Epithelial cell of esophagus (primary cell): ENCODE measurements around the gene FKRP.
"Not testable (repeated sequence)": the region's sequence is repeated elsewhere in the genome, so short reads cannot be mapped to it uniquely, and the experiment has no call there.

Source experiments
- DNase-seq: peaks from one replicate; pipeline ENCODE4 v3.0.0; 2010; ENCODE audit warnings: low read depth
- H3K4me3 ChIP-seq: 2 replicates; pipeline ENCODE4 v1.5.1; 2011; ENCODE audit warnings: mild to moderate bottlenecking, low read length, control low read depth
- CTCF ChIP-seq: IDR thresholded peaks from 2 replicates; pipeline ENCODE4 v1.5.1; 2011; ENCODE audit warnings: low read depth, mild to moderate bottlenecking, low read length, control low read depth, inconsistent platforms; ENCODE audit not compliant: insufficient read depth; ENCODE audit errors: missing control alignments

FKRP gene

DNA sequence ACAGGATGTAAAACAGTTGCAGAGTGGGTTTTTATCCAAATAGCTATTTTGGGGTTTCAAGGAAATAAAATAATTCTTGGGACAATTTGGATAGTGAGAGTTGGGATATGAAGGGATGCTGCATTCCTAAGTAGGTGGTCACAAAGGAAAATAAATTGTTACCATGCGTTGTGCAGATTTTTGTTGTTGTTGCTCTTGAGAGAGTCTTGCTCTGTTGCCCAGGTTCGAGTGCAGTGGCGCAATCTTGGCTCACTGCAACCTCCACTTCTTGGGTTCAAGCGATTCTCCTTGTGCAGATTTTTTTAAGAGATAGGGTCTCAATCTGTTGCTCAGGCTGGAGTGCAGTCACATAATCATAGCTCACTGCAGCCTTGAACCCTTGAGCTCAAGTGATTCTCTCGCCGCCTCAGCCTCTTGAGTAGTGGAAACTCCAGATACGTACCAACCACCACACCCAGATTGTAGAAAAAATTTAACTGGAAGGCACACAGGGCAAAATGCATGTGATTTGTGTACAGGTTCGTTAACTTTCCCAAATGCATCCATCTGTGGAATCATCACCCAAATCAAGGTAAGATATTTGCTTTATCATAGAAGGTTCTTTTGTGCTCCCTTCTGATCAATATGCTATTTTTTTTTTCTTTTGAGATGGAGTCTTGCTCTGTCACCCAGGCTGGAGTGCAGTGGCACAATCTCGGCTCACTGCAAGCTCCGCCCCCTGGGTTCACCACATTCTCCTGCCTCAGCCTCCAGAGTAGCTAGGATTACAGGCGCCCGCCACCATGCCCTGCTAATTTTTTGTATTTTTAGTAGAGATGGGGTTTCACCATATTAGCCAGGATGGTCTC is 26.5 kb downstream of the FKRP start:
- TF ChIP-seq CTCF, result no peak
- no peak for DNase-seq
- no peak overlapping the region for H3K4me3 ChIP-seq

DNA sequence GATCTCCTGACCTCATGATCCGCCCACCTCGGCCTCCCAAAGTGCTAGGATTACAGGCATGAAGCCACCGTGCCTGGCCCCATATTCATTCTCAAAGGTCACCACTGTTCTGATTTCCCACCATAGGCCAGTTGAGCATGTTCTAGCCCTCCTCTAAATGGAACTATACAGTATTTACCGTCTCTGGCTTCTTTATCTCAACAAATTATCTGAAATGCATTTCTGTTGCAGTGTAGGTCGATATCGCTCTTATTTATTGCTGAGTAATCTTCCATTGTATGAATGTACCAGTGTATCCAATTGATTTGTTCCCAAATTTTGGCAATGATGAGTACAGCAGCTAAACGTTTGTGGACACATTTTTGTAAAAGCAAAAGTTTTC is 27.2 kb downstream of the FKRP start:
- TF ChIP-seq CTCF, result no peak
- no peak for DNase-seq
- H3K4me3 ChIP-seq, result no peak overlapping the region

DNA sequence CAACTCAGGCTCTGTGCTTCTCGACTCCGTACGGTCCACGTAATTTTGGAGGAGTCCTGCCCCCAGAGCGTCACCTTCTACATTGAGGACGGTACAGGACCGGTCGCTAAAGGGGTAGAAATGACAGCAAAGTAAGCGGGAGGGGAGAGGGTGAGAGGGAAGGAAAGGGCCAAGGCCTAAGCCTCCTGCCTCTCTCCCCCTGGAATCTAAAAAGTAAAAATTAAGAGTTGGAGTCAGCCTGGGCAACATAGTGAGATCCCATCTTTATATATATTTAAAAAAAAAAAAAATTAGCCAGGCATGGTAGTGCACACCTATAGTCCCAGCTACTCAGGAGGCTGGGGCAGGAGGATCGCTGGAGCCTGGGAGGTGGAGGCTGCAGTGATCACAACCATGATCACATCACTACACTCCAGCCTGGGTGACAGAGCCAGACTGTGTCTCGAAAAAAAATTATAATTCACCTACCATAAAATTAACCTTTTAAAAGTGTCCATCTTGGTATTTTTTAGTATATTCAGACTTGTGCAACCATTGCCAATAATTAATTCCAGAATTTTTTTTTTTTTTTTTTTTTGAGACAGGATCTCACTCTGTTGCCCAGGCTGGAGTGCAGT is 29.9 kb downstream of the FKRP start:
- H3K4me3 ChIP-seq, result no peak overlapping the region
- TF ChIP-seq CTCF, result no peak
- DNase-seq, result no peak

GRCh38 chr19:46776927-46777911 is 31.4 kb downstream of the FKRP start:
- DNase-seq, result peak; percentile 14
- TF ChIP-seq CTCF, result no peak
- H3K4me3 ChIP-seq, result no peak overlapping the region

GRCh38 chr19:46777956-46778645 is 32.2 kb downstream of the FKRP start:
- not testable (repeated sequence) for DNase-seq, H3K4me3 ChIP-seq

DNA sequence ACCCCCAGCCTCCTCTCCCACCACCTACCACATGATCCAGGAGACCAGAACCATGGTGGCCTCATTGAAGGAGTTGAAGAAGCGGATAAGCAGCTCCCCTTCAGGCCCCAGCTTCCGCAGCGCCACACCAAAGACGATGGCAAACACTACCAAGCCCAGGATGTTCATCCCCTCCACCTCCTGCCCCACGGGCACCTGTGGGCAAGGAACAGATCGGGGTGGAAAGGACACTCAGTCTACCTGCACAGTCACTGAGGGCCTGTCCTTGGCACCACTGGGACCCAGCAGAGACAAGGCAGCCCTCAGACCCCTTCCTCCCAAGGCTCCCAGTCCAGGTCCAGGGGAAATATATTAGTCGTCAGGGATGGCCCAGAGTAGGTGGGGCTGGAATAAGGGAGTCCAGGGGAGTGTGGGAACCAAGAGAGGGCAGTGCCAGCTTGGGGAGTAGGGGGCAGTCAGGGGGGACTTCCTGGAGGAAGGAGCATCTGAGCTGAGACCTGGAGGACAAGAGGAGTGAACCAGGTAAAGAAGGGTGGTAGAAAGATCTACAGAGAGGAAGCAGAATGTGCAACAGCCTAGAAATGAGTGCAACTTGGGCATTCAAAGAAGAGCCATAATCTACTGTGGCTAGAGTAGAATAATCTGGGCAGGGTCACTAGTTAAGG is 36.6 kb downstream of the FKRP start:
- no peak for DNase-seq
- no peak overlapping the region for H3K4me3 ChIP-seq
- TF ChIP-seq CTCF, result no peak
